HS-27A (cell line): ENCODE measurements around the gene TMEM151A.
"Not testable (repeated sequence)": the region's sequence is repeated elsewhere in the genome, so short reads cannot be mapped to it uniquely, and the experiment has no call there.

Experiments used
- DNase-seq: peaks from one replicate; pipeline ENCODE4 v3.0.0-alpha.2; 2012; ENCODE audit warnings: low read depth, missing footprints

TMEM151A gene

DNA sequence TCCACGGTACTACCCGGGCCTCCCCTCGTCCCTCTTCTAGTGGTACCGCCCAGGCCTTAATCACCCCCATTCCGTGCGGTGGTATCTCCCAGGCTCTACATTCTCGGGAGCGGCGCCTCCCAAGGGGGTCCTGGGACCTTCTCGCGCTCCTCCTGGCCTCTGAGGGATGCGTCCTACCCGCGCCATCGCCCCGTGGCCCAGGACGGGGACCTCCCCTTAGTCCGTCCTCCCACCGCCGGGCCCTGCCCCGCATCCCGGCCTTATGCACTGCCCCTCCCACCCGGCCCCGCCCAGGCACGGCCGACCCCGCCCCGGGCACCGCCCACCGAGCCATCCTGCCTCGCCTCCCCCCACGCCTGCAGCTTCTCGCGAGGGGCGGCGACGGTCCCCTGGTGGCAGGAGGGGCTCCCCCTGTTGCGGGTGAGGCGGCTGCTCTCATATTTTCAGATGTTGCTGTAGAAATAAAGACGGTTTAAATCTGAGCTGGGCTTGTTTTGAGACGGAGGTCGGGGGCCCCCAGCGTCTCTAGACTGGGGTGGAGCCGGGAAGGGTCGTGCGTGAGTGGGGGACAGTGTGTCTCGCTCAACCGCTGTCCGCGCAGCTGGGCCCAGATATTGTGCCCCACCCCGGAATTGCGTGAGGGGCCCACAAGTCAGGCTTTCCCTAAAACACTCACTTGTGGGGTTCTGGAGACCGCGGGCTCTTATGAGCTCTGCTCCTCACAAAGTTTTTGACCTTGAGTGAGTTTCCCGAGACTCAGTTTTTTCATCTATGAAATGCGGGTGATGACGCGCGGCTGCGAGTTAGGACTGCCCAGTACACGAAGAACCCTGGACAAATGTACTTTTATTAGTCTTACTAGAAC, 24.1 kb upstream of the TMEM151A start:
- DNase-seq: peak; percentile 47

DNA sequence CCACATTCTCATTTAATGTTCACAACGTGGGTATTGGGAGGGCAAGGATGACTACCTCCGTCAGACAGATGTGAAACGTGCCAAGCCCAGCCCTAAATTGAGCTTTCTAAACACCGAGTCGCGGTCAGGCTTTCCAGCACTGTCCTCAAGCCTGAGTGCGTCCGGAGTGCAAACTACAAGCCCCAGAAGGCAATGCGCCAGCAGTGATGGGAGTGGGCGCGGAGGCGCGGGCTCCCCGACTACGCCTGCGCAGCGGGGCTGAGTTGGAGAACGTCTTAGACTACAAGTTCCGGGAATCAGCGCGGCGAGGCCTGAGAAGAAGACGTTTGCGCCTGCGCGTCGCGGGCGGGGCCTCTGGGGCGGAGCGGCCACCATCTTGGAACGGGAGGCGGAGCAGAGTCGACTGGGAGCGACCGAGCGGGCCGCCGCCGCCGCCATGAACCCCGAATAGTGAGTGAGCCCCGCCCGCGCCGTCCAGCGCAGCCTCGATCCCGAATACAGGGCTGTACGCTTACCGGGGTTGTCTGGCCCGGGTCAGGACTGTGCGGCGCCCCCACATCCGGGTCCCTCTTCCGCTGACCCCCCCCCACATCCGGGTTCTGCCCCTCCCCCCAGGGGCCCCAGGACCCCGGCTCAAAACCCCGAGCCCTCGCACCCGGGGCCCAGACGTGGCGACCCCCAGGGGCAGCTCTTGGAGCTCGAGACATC, 23.3 kb upstream of the TMEM151A start, which contains the start of gene RAB1B:
RAB1B (plus strand) TSS at position 396 of the 708 bp plus-strand sequence; CDS start at position 437, 41 bp downstream.
- peak; percentile 99 for DNase-seq

- DNase-seq: peak; percentile 51
These were observed 22.5 kb upstream of the TMEM151A start for GRCh38 chr11:66268952-66269905.

GRCh38 chr11:66271816-66272215, 19.9 kb upstream of the TMEM151A start:
- no peak for DNase-seq

- DNase-seq: no peak
These were observed 19.1 kb upstream of the TMEM151A start for GRCh38 chr11:66272596-66272995.

DNA sequence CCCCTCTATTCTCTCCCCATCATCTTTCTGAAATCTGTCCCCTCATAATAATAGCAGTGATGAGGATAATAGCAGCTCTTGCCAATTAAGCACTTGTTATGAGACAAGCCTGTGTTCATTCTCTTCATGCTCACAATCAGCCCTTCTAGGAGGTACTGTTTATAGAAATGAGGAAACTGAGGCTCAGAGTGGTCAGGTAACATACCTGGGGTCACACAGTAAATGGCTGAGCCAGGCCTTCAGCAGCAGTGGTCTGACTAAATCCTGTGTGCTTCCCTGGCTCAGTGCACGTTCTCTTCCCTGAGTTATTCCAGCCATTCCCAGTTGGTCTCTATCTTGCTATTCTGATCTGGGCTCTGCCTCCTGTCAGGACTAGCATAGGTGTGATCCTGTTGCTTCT, 17.5 kb upstream of the TMEM151A start:
- DNase-seq: no peak

DNA sequence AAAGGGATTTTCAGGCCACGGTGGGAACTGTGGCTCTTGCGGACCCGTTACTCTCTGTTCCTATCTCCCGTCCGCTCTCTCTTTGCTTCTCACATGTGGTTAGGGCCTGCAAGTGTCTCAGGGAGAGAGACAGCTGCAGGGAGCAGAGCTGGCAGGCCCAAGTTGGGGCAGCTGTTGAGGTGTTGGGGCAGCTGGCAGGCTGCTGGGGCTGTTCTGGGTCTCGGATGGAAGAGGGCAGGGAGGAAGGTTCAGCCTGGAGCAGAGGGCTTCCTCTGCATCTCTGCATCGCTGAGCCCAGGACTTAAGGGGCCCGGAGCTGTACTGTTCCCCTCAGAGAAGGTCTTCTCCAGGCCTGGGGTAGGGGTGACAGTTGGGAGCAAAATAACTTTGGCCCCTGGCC, 16.3 kb upstream of the TMEM151A start:
- DNase-seq: no peak

DNA sequence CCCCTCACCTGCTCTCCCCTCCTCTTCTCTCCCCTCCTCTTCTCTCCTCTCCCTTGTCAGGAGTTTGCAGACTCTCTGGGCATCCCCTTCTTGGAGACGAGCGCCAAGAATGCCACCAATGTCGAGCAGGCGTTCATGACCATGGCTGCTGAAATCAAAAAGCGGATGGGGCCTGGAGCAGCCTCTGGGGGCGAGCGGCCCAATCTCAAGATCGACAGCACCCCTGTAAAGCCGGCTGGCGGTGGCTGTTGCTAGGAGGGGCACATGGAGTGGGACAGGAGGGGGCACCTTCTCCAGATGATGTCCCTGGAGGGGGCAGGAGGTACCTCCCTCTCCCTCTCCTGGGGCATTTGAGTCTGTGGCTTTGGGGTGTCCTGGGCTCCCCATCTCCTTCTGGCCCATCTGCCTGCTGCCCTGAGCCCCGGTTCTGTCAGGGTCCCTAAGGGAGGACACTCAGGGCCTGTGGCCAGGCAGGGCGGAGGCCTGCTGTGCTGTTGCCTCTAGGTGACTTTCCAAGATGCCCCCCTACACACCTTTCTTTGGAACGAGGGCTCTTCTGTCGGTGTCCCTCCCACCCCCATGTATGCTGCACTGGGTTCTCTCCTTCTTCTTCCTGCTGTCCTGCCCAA, 15.6 kb upstream of the TMEM151A start:
- no peak for DNase-seq

DNA sequence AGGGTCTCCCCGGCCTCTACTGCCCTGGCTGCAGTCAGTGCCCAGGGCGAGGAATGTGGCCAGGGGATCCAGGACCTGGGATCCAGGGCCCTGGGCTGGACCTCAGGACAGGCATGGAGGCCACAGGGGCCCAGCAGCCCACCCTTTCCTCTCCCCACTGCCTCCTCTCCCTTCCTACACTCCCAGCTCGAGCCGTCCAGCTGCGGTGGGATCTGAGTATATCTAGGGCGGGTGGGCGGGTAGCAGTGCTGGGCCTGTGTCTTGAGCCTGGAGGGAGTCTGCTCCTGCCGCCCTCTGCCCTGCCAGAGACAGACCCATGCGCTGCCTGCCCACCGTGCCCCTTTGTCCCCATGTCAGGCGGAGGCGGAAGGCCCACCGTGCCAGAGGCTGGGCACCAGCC, 15.1 kb upstream of the TMEM151A start:
- not testable (repeated sequence) for DNase-seq

DNA sequence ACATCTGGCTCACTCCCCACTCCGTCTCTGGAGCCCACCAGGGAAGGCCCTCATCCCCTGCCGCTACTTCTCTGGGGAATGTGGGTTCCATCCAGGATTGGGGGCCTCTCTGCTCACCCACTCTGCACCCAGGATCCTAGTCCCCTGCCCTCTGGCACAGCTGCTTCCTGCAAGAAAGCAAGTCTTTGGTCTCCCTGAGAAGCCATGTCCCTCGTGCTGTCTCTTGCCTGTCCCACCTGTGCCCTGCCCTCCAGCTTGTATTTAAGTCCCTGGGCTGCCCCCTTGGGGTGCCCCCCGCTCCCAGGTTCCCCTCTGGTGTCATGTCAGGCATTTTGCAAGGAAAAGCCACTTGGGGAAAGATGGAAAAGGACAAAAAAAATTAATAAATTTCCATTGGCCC, 14.6 kb upstream of the TMEM151A start:
- not testable (repeated sequence) for DNase-seq

DNA sequence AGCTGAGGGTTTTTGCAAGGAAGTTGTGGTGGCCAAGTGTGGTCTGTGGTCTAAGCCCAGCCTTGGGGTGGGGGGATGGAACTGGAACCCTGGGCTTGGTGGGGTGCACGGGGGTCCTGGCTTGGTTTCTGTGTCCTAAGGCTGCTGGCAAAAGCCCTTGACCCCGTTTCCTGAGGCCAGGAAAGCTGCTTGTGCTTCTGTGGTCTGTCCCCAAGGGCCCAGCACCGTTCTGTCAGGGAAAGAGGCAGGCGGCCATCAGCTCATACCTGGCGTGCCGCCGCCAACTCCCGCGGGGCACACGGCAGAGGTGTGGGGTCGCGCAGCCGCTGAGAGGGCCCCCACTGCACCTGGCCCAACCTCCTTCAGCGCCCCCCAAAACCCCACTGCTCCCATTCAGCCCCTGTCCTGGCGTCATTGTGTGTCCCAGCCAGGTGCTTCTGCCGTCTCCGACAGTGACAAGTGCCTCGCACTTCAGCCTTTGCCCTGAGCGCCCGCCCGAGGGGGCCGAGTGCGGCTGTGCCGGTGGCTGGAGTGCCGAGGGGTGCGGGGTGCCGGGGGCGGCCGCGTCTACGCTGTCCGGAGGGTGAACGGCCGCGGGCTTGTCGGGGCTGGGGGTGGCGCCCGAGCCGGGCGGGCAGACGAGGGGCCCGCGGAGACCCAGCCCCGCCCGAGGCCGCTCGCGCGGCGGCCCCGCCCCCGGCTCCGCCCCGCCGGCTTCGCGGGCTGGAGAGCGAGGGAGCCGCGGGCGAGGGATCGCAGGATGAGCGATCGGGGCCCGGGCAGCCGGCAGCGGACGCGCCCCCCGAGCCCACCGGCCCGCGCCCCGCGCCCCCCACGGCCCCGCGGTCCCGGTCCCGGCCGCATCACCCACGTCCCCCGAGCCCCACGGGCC, 14.0 kb upstream of the TMEM151A start, which contains the start of gene CNIH2:
CNIH2 (plus strand) TSS at position 705 of the 892 bp plus-strand sequence. CDS start 282 bp downstream, outside the sequence.
- DNase-seq: no peak

- DNase-seq: no peak
These were observed 13.2 kb upstream of the TMEM151A start for GRCh38 chr11:66278363-66279091.

DNA sequence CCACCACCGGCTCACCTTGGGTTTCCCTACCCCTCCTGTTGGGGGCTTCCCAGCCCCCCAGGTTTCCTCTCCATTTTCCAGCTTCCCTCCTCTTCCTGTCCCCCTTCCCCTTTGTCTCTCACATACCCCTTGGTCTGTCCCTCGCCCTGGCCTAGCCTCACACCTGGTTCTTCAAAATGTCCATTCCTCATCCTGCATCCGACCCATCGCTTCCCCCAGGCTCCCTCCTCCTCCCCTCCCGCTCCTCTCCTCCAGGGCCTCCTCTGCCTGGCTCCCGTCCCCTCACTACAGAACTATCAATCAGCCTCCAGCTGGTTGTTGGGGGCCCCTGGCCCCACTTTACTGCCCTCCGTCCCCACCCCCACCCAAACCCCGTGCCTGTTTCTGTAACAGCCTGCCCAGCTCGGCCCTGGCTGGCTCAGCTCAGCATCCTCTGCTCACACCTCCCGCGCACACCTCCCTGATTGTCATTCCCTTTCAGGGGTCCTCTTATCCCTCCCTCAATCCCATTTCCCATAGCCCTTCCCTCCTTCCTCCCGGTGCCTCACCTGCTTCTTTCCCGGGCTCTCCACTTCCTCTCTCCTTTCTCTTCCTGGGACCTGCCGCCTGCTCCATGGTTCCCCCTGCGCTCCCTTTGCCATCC, 12.5 kb upstream of the TMEM151A start:
- no peak for DNase-seq

GRCh38 chr11:66280428-66280827, 11.3 kb upstream of the TMEM151A start:
- no peak for DNase-seq

DNA sequence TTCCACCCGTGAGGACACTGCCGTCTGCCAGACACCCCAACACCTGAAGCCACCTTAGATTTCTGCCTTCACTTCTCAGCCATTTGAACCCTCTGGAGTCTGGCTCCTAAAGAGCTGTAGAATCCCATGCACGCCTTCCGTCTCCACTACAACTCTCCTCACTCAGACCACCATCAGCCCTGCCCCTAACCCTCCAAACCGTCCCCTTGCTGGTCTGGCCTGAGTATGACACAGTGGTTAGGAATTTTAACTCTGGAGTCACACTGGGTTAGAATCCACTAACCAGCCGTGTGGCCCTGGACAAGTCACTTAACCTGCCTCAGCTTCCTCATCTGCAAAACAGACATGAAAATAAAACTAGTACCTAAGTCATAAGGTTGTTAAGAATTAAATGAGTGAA, 10.7 kb upstream of the TMEM151A start:
- DNase-seq: no peak

- DNase-seq: no peak
These were observed 9.8 kb upstream of the TMEM151A start for GRCh38 chr11:66281776-66282467.

- no peak for DNase-seq
These were observed 8.9 kb upstream of the TMEM151A start for GRCh38 chr11:66282468-66283455.
